Right lobe of liver (tissue), 6 donors: Measurements from ENCODE around the gene CA5B. TPM values are rescaled to one million over a fixed set of nuclear protein-coding genes. Genes with fewer than 3 reads are reported as not detected.
"Not testable (repeated sequence)": the region's sequence is repeated elsewhere in the genome, so short reads cannot be mapped to it uniquely, and the experiment has no call there.

Experiments
- ATAC-seq, 4 donors: fragments of 200-7000 bp; cut with Tn5 transposase; one replicate each; pipeline ENCODE4 v1.9.1; 2020; ENCODE audit warnings: mild to moderate bottlenecking in 4 of 4, moderate library complexity in 4 of 4
- DNase-seq, 3 donors: peaks; one replicate each; pipeline ENCODE4 v3.0.0-alpha.2; 2020
- H3K27ac ChIP-seq, 3 donors: fragments of 200-600 bp; one replicate each; pipeline ENCODE4 v1.8.0; 2022
- H3K27me3 ChIP-seq, 2 donors: fragments of 200-600 bp; one replicate each; pipeline ENCODE4 v1.8.0; 2022
- H3K36me3 ChIP-seq, 4 donors: fragments of 200-600 bp; sonication (generic) in 1 of 4; one replicate each; pipeline versions ENCODE4 v1.5.1 to v1.8.0; 2017 to 2022; ENCODE audit warnings: control low read depth in 1 of 4
- H3K4me1 ChIP-seq, 4 donors: fragments of 200-600 bp; sonication (generic) in 1 of 4; one replicate each; pipeline versions ENCODE4 v1.5.1 to v1.8.0; 2017 to 2022; ENCODE audit warnings: control low read depth in 1 of 4
- H3K4me3 ChIP-seq, 3 donors: fragments of 200-600 bp; one replicate each; pipeline ENCODE4 v1.8.0; 2022
- H3K9me3 ChIP-seq, 4 donors: fragments of 200-600 bp; sonication (generic) in 1 of 4; one replicate each; pipeline versions ENCODE4 v1.5.1 to v1.8.0; 2017 to 2022; ENCODE audit warnings: control low read depth in 1 of 4
- CTCF ChIP-seq, 4 donors: fragments of 200-600 bp in 3 of 4; fragments of 450-650 bp in 1 of 4; IDR thresholded peaks; one replicate each; pipeline versions ENCODE4 v1.5.1 to v1.8.0; 2016 to 2022; ENCODE audit warnings: antibody characterized with exemption in 4 of 4, mild to moderate bottlenecking in 2 of 4
- POLR2A ChIP-seq: fragments of 450-650 bp; IDR thresholded peaks from one replicate; pipeline ENCODE4 v1.6.1; 2017; ENCODE audit warnings: antibody characterized with exemption, mild to moderate bottlenecking
- WGBS: methylation state at CpG from one replicate; pipeline ENCODE4 v1.1.6; 2018; ENCODE audit warnings: low coverage, low lambda C conversion rate; ENCODE audit not compliant: insufficient coverage; ENCODE audit errors: missing lambda C conversion rate; 5-methylcytosine and 5-hydroxymethylcytosine counted together
- intact Hi-C, 2 donors: fragments of 100-400 bp; cut with DNase I; formaldehyde crosslinking; loops; one replicate each; pipeline versions ENCODE4 v1.11.2 to v1.14.1; 2022
- total RNA-seq, 6 experiments: library from RNA; depleted of rRNA in 2 of 6; stranded (reverse); fragments of >200 nt in 2 of 6; fragmentation: NEBNext Ultra II Directional in 3 of 6; extraction: Animal tissue kit (Norgen Biotek cat#: 25700) in 3 of 6; gene quantifications; one replicate each; pipeline versions ENCODE4 v1.1.0 to v1.2.4, GENCODE V29; 2016 to 2023
- donor health status: DM: no; HTN: yes; CAD: no.
- donor health status: DM: no; HTN: no; CAD: no.
- donor health status: DM: no; HTN: no; CAD: no.
- donor health status: DM: no; HTN: yes; CAD: no.
- donor health status: DM: no; HTN: yes; CAD: no.

CA5B gene
- total RNA-seq, 6 experiments from 2014 or later = 1.5 to 4.3 (median 2.8) TPM

GRCh38 chrX:15739886-15740285, 1.8 kb downstream of the CA5B start:
- 81% methylated on average over 3 of the region's 3 CpGs for WGBS

DNA sequence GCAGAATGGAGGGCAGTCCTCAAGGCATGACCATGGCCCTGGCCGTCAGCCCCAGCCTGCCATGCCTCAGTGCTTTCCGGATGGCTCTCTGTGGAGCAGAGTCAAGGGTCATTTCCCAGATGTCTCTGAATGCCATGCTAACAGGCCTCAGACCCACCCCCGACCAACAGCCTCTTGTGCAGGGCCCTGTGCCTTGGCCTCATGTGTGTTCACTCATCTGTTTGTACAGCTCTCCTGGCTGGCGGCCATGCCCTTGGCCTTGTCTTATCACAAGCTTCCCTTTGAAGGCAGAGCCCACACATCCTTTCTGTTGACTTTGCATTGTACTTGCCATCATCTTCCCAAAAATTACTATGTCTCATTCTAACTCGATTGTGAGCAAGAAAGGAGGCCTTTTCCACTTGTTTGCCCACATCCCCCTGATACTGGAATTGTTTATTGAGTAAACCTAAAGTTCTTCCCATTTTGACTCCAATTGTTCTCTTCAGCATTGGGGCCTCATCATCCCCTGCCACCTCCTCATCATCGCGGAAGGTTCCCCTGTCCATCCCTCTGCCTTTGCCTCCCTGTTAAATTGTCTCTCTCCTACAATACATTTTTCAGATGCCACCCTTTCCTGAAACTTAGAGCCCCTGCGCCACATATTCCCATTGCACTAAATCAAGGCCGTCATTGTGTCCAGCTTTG, 6.3 kb downstream of the CA5B start:
- no peak for TF ChIP-seq CTCF (IDR thresholded peaks at IDR 0.05)
- Histone ChIP-seq H3K4me3 (no peak overlapping the region), H3K27ac (no peak overlapping the region), H3K36me3 (no peaks in the 10 kb centered on the region), H3K9me3 (no peaks in the 10 kb centered on the region), H3K4me1 (peaks cover 0 to 5% (median 0%) of the 10 kb centered on the region in 4 donors), H3K27me3 (no peaks in the 10 kb centered on the region)
- peak; percentile 24 to 65 (median 34) for ATAC-seq
- 71% methylated on average over 6 of the region's 9 CpGs for WGBS
- peak in 1 of 3 donors; percentile 33 for DNase-seq
- intact Hi-C loops = no loop called here

More at GRCh38 chrX:15739886-15740285, 1.8 kb downstream of the CA5B start:
- Histone ChIP-seq H3K9me3 (no peaks in the 10 kb centered on the region), H3K27ac (no peak overlapping the region), H3K36me3 (no peaks in the 10 kb centered on the region), H3K4me1 (peaks cover 0 to 12% (median 0%) of the 10 kb centered on the region in 4 donors), H3K4me3 (no peak overlapping the region), H3K27me3 (no peaks in the 10 kb centered on the region)
- no peak for TF ChIP-seq POLR2A
- no peak for TF ChIP-seq CTCF (IDR thresholded peaks at IDR 0.05)
- DNase-seq (no peak), ATAC-seq (no peak)
- intact Hi-C loops = no loop called here

DNA sequence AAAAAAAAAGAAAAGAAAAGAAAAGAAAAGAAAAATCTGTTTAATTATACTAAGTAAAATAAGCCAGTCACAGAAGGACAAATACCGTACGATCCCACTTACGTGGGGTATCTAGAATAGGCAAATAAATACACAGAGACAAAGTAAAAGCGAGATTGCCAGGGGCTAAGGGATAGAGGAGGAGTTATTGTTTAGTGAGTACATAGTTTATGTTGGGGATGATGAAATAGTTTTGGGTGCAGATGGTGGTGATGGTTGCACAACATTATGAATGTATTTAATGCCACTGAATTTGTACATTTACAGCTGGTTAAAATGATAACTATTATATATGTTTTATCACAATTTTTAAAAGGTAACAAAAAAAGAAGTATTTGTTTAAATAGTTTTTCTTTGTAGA, 7.1 kb downstream of the CA5B start:
- 71% methylated on average over 4 of the region's 4 CpGs for WGBS
- no peak overlapping the region for H3K4me3 ChIP-seq
- ATAC-seq = no peak
- DNase-seq = no peak
- intact Hi-C loops = no loop called here
- no peak for TF ChIP-seq POLR2A
- H3K4me1 ChIP-seq = peaks cover 0 to 5% (median 0%) of the 10 kb centered on the region in 4 donors
- no peak overlapping the region for H3K27ac ChIP-seq
- H3K36me3 ChIP-seq = no peaks in the 10 kb centered on the region
- no peaks in the 10 kb centered on the region for H3K9me3 ChIP-seq
- no peaks in the 10 kb centered on the region for H3K27me3 ChIP-seq

- intact Hi-C loops, H3K36me3 ChIP-seq, H3K4me3 ChIP-seq, H3K27me3 ChIP-seq, H3K27ac ChIP-seq, H3K9me3 ChIP-seq, H3K4me1 ChIP-seq, ATAC-seq, DNase-seq: not testable (repeated sequence)
- WGBS = 80% methylated on average over 5 of the region's 6 CpGs
These were observed 8.6 kb downstream of the CA5B start for GRCh38 chrX:15746651-15747050.

- DNase-seq = no peak
- TF ChIP-seq POLR2A (no peak), CTCF (IDR thresholded peaks at IDR 0.05) (no peak)
- Histone ChIP-seq H3K27ac (no peak overlapping the region), H3K27me3 (no peaks in the 10 kb centered on the region), H3K4me1 (peaks cover 0 to 5% (median 0%) of the 10 kb centered on the region in 4 donors), H3K9me3 (no peaks in the 10 kb centered on the region), H3K4me3 (no peak overlapping the region), H3K36me3 (no peaks in the 10 kb centered on the region)
- no peak for ATAC-seq
- intact Hi-C loops = no loop called here
- WGBS = 73% methylated on average over 8 of the region's 13 CpGs
These were observed 9.6 kb downstream of the CA5B start for GRCh38 chrX:15747626-15748173.
